Karpas-422 (cell line): ENCODE results near the gene EFCAB13. TPM values are rescaled to one million over a fixed set of nuclear protein-coding genes. Genes with fewer than 3 reads are reported as not detected.

Experiments used
- DNase-seq: peaks from one replicate; pipeline ENCODE4 v3.0.0-alpha.2; 2015
- H2AFZ ChIP-seq: fragments of 200-600 bp; sonication (generic); 2 replicates; pipeline ENCODE4 v1.6.1; 2014; ENCODE audit warnings: antibody characterized with exemption, low read length, mixed read lengths
- H3K27ac ChIP-seq: fragments of 200-600 bp; sonication (generic); 2 replicates; pipeline ENCODE4 v1.5.1; 2014; ENCODE audit warnings: mild to moderate bottlenecking, low read length, moderate library complexity
- H3K27me3 ChIP-seq: fragments of 200-600 bp; sonication (generic); 2 replicates; pipeline ENCODE4 v1.6.1; 2014; ENCODE audit warnings: low read length, mixed read lengths
- H3K36me3 ChIP-seq: fragments of 200-600 bp; sonication (generic); 2 replicates; pipeline ENCODE4 v1.6.1; 2014; ENCODE audit warnings: low read length, mixed read lengths; ENCODE audit not compliant: insufficient read depth
- H3K4me1 ChIP-seq: fragments of 200-600 bp; sonication (generic); 2 replicates; pipeline ENCODE4 v1.6.1; 2014; ENCODE audit warnings: mild to moderate bottlenecking, low read length, mixed read lengths
- H3K4me2 ChIP-seq: fragments of 200-600 bp; sonication (generic); 2 replicates; pipeline ENCODE4 v1.6.1; 2014; ENCODE audit warnings: low read length, low read depth, mild to moderate bottlenecking; ENCODE audit not compliant: poor library complexity, severe bottlenecking
- H3K4me3 ChIP-seq: fragments of 200-600 bp; sonication (generic); 2 replicates; pipeline ENCODE4 v1.5.1; 2014; ENCODE audit warnings: mild to moderate bottlenecking, antibody characterized with exemption, low read length, mixed read lengths
- H3K79me2 ChIP-seq: fragments of 200-600 bp; sonication (generic); 2 replicates; pipeline ENCODE4 v1.6.1; 2014; ENCODE audit warnings: mild to moderate bottlenecking, low read length, mixed read lengths
- H3K9ac ChIP-seq: fragments of 200-600 bp; sonication (generic); 2 replicates; pipeline ENCODE4 v1.6.0; 2014; ENCODE audit warnings: low read length
- H3K9me2 ChIP-seq: fragments of 200-600 bp; sonication (generic), shearing (Covaris generic); replicated peaks from 2 replicates; pipeline ENCODE4 v1.6.0; 2014; ENCODE audit warnings: mild to moderate bottlenecking, low read length, moderate library complexity; ENCODE audit not compliant: insufficient read depth
- H3K9me3 ChIP-seq: fragments of 300-700, 200-600 bp; sonication (generic); 2 replicates; pipeline ENCODE4 v1.6.1; 2014; ENCODE audit warnings: low read length, mixed read lengths
- H4K20me1 ChIP-seq: fragments of 200-600 bp; sonication (generic); 2 replicates; pipeline ENCODE4 v1.6.1; 2014; ENCODE audit warnings: mild to moderate bottlenecking, antibody characterized with exemption, low read length, low read depth; ENCODE audit not compliant: insufficient read depth
- total RNA-seq: library from RNA; depleted of rRNA; stranded (reverse); fragments of >200 nt; shearing (Covaris generic); gene quantifications from 2 replicates; pipeline ENCODE4 v1.2.3, GENCODE V29; 2014; ENCODE audit warnings: low replicate concordance

EFCAB13 gene
- total RNA-seq, 1 experiment from 2014 or later: 1.0 TPM

DNA sequence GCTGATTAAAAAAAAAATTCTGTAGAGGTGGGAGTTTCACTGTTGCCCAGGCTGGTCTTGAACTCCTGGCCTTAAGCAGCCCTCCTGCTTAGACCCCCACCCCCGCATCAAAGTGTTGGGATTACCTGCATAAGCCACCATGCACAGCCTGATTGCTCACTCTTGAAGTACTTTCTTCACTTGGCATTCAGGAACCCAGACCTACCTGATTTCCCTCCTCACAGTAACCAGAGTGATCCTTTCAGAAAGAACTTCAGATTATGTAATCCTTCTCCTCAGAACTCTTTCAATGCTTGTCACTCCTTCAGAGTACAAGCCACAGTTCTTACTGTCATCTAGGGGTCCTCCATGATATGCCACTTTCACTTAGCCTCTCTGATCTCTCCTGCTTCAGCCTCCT, 1.4 kb downstream of the EFCAB13 start:
- H2AFZ ChIP-seq: no peak overlapping the region
- peak overlapping the region; percentile 82 for H3K4me2 ChIP-seq
- H3K27me3 ChIP-seq: no peaks in the 10 kb centered on the region
- H3K79me2 ChIP-seq: no peaks in the 10 kb centered on the region
- H3K9me3 ChIP-seq: no peaks in the 10 kb centered on the region
- no peak for DNase-seq
- peaks cover 15% of the 10 kb centered on the region for H3K4me1 ChIP-seq
- H3K27ac ChIP-seq: no peak overlapping the region
- H3K9ac ChIP-seq: peak overlapping the region; percentile 49; the same call in 1 of the 2 replicates
- H4K20me1 ChIP-seq: no peaks in the 10 kb centered on the region
- no peaks in the 10 kb centered on the region for H3K36me3 ChIP-seq
- H3K9me2 ChIP-seq: no peaks in the 10 kb centered on the region
- H3K4me3 ChIP-seq: peak overlapping the region; percentile 65

DNA sequence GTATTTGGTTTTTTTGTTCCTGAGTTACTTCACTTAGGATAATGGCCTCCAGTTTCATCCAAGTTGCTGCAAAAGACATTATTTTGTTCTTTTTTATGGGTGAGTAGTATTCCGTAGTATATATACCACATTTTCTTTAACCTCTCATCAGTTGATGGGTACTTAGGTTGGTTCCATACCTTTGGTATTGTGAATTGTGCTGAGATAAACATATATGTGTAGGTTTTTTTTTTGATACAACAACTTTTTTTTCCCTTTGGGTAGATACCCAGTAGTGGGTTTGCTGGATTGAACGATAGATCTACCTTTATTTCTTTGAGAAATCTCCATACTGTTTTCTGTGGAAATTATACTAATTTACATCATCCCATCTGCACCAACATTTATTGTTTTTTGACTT, 6.8 kb downstream of the EFCAB13 start:
- H2AFZ ChIP-seq: no peak overlapping the region
- H3K79me2 ChIP-seq: no peaks in the 10 kb centered on the region
- H3K27ac ChIP-seq: no peak overlapping the region
- no peak overlapping the region for H3K4me2 ChIP-seq
- H3K9ac ChIP-seq: no peak overlapping the region
- H4K20me1 ChIP-seq: no peaks in the 10 kb centered on the region
- no peaks in the 10 kb centered on the region for H3K9me3 ChIP-seq
- no peaks in the 10 kb centered on the region for H3K36me3 ChIP-seq
- no peak for DNase-seq
- no peaks in the 10 kb centered on the region for H3K9me2 ChIP-seq
- no peak overlapping the region for H3K4me3 ChIP-seq
- 0 out of 2 replicates have a peak, but pooled peaks cover 5% of the 10 kb centered on the region for H3K27me3 ChIP-seq
- H3K4me1 ChIP-seq: no peaks in the 10 kb centered on the region

DNA sequence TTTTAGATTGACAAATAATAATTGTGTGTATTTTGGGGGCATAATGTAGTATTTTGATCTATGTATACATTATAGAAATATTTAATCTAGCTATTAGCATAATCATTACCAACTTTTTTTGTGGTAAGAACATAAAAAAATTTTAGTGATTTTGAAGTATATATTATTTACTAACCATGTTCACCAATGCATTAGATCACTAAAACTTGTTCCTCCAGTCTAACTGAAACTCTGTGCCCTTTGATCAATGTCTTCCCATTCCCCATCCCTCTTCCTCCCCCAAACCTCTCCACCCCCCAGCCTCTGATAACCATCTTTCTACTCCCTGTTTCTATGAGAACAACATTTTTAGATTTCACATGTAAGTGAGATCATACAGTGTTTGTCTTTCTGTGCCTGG, 8.5 kb downstream of the EFCAB13 start:
- Histone ChIP-seq H3K9me3 (no peaks in the 10 kb centered on the region), H3K27me3 (0 out of 2 replicates have a peak, but pooled peaks cover 5% of the 10 kb centered on the region), H3K4me2 (no peak overlapping the region), H4K20me1 (no peaks in the 10 kb centered on the region), H3K4me1 (no peaks in the 10 kb centered on the region), H3K4me3 (no peak overlapping the region), H3K9me2 (no peaks in the 10 kb centered on the region), H3K27ac (no peak overlapping the region), H3K9ac (no peak overlapping the region), H2AFZ (no peak overlapping the region), H3K36me3 (no peaks in the 10 kb centered on the region), H3K79me2 (no peaks in the 10 kb centered on the region)
- DNase-seq: no peak

DNA sequence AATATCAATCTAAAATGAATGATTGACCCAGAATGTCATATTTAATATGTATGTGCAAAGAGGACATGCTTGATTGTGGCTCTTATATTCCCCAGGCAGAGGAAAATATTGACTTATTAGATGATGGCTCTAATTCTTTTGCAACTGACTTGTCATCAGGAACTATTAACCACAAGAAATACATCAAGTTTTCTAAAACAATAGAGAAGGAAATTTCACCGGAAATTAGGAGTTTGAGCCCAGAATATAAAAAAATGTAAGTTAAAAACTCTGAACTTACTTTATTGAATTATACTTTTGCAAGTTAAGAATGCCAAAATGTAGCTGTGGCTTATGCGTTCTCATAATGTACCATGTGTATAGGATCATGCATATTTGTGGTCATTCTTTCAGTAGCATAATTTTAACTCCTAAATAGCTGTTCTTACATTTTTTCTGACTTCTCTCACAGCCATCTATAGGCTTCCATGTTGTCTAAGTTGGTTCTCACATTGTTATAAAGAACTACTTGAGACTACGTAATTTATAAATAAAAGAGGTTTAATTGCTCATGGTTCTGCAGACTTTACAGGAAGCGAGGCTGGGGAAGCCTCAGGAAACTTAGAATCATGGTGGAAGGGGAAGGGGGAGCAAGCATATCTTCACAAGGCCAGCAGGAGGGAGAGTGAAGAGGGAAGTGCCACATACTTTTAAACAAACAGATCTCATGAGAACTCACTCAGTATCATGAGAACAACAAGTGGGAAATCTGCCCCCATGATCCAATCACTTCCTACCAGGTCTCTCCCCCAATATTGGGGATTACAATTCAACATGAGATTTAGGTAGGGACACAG, 11.6 kb downstream of the EFCAB13 start:
- Histone ChIP-seq H3K4me2 (no peak overlapping the region), H3K4me3 (no peak overlapping the region), H4K20me1 (no peaks in the 10 kb centered on the region), H3K9me3 (no peaks in the 10 kb centered on the region), H3K27me3 (0 out of 2 replicates have a peak, but pooled peaks cover 5% of the 10 kb centered on the region), H3K9me2 (no peaks in the 10 kb centered on the region), H2AFZ (no peak overlapping the region), H3K9ac (no peak overlapping the region), H3K27ac (no peak overlapping the region), H3K79me2 (no peaks in the 10 kb centered on the region), H3K36me3 (no peaks in the 10 kb centered on the region), H3K4me1 (no peaks in the 10 kb centered on the region)
- no peak for DNase-seq

DNA sequence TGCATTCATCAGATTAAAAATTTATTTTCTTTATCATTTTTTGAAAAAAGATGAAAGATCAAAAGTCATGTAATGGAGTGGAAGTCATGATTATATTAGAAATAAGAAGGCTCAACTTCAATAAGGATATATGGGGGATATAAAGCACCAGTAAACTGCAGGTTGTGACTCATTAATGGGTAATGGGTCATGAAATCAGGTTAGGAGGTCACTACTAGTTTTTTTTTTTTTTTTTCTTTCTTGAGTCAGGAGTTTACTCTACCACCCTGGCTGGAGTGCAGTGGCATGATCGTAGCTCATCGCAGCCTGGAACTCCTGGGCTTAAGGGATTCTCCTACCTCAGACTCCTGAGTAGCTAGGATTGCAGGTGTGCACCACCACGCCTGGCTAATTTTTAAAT, 14.3 kb downstream of the EFCAB13 start:
- H3K27ac ChIP-seq: no peak overlapping the region
- H3K9me3 ChIP-seq: no peaks in the 10 kb centered on the region
- H3K4me1 ChIP-seq: no peaks in the 10 kb centered on the region
- no peaks in the 10 kb centered on the region for H3K9me2 ChIP-seq
- no peaks in the 10 kb centered on the region for H3K36me3 ChIP-seq
- H3K9ac ChIP-seq: no peak overlapping the region
- H4K20me1 ChIP-seq: no peaks in the 10 kb centered on the region
- H2AFZ ChIP-seq: no peak overlapping the region
- no peak overlapping the region for H3K4me3 ChIP-seq
- no peaks in the 10 kb centered on the region for H3K79me2 ChIP-seq
- no peaks in the 10 kb centered on the region for H3K27me3 ChIP-seq
- no peak for DNase-seq
- no peak overlapping the region for H3K4me2 ChIP-seq

DNA sequence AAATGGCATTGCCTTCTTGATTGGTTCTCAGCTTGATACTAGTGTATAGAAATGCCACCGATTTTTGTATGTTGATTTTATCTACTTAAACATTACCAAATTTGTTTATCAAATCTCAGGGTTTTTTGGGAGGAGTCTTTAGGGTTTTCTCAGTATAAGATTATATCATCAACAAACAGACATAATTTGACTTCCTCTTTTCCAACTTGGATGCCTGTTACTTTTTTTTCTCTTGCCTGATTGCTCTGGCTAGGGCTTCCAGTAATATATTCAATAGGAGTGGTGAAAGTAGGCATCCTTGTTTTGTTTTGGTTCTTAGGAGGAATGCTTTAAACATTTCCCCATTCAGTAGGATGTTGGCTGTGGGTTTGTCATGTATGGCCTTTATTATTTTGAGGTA, 29.1 kb downstream of the EFCAB13 start:
- H3K4me2 ChIP-seq: no peak overlapping the region
- no peaks in the 10 kb centered on the region for H3K4me1 ChIP-seq
- H3K9ac ChIP-seq: no peak overlapping the region
- H2AFZ ChIP-seq: no peak overlapping the region
- no peak overlapping the region for H3K27ac ChIP-seq
- no peaks in the 10 kb centered on the region for H3K9me3 ChIP-seq
- no peaks in the 10 kb centered on the region for H3K36me3 ChIP-seq
- no peaks in the 10 kb centered on the region for H3K27me3 ChIP-seq
- H4K20me1 ChIP-seq: no peaks in the 10 kb centered on the region
- no peaks in the 10 kb centered on the region for H3K79me2 ChIP-seq
- H3K4me3 ChIP-seq: no peak overlapping the region
- H3K9me2 ChIP-seq: no peaks in the 10 kb centered on the region
- no peak for DNase-seq

DNA sequence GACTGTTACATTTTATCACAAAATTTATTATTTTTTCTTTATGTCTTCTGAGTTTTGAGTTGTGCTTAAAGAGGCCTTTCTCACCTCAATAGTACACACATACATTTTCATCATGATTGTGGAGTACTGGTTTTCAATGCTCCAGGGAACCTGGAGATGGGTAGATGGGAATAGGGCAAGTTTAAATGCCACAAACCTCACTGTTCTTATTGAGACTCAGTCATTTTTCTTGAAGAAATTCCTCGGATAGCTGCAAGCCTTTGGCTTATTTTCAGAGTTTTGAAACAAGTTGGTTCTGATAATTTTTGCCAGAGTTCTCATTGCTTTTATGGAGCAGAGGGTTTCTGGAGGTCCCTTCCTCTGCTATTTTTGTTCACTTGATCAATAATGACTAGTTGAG, 34.9 kb downstream of the EFCAB13 start:
- Histone ChIP-seq H3K27ac (no peak overlapping the region), H3K4me1 (no peaks in the 10 kb centered on the region), H2AFZ (no peak overlapping the region), H3K27me3 (no peaks in the 10 kb centered on the region), H3K4me3 (no peak overlapping the region), H3K9ac (no peak overlapping the region), H4K20me1 (no peaks in the 10 kb centered on the region), H3K4me2 (no peak overlapping the region), H3K9me3 (no peaks in the 10 kb centered on the region), H3K9me2 (no peaks in the 10 kb centered on the region), H3K36me3 (no peaks in the 10 kb centered on the region), H3K79me2 (no peaks in the 10 kb centered on the region)
- no peak for DNase-seq

DNA sequence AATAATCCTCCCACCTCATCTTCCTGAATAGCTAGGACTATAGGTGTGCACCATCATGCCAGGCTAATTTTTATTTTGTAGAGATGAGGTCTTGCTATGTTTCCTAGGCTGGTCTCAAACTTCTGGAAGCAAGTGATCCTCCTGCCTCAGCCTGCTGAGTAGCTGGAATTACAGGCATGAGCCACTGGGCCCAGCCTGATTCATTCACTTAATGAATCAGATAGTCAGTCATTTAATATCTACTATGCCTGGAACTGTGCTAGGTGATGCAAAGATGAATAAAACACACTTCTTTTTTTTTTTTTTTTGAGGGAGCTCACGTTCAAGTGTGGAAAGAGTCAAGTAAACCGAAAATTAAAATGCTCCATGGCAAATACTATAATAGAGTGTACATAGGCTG, 39.4 kb downstream of the EFCAB13 start:
- Histone ChIP-seq H3K9me3 (no peaks in the 10 kb centered on the region), H3K27me3 (no peaks in the 10 kb centered on the region), H3K9me2 (no peaks in the 10 kb centered on the region), H3K9ac (no peak overlapping the region), H3K4me1 (no peaks in the 10 kb centered on the region), H3K27ac (no peak overlapping the region), H3K4me3 (no peak overlapping the region), H3K4me2 (no peak overlapping the region), H4K20me1 (no peaks in the 10 kb centered on the region), H3K79me2 (no peaks in the 10 kb centered on the region), H3K36me3 (no peaks in the 10 kb centered on the region), H2AFZ (no peak overlapping the region)
- no peak for DNase-seq
